ENCODE measurements around the gene MRPL22.

GRCh38 chr5:154916874-154917273 lies 24.0 kb upstream of the MRPL22 start:
- TF ChIP-seq EP300 (IDR thresholded peaks at IDR 0.05; ENCODE audit: low read depth) (no peak), CTCF (IDR thresholded peaks at IDR 0.05) (no peak), POLR2A (IDR thresholded peaks at IDR 0.05) (no peak), POLR2AphosphoS5 (IDR thresholded peaks at IDR 0.05) (no peak)

Measured in transverse colon (tissue), 4 donors.